Endothelial cell of umbilical vein (primary cell): Measurements from ENCODE around the gene CUL7. TPM values are rescaled to one million over a fixed set of nuclear protein-coding genes. Genes with fewer than 3 reads are reported as not detected.

Experiments
- BruUV-seq: library from RNA; stranded (reverse); fragments of 400-500 nt; replicated peaks from 2 replicates; lab custom pipeline; 2021; lab: Mats Ljungman, UMichigan
- CTCF ChIA-PET: fragments of 300-600, 350-600 bp; sonication (Branson Sonifier 250); formaldehyde crosslinking; loops from one replicate; lab custom pipeline; 2021; ENCODE audit warnings: antibody characterized with exemption, inconsistent platforms; lab: Charles Lee
- POLR2A ChIA-PET: fragments of 300-600, 350-600 bp; sonication (Branson Sonifier 250); formaldehyde crosslinking; loops from one replicate; lab custom pipeline; 2021; ENCODE audit warnings: antibody characterized with exemption, inconsistent platforms; lab: Charles Lee
- DNase-seq: peaks from one replicate; pipeline ENCODE4 v3.0.0-alpha.2; 2011; ENCODE audit warnings: low read depth, low spot score
- FAIRE-seq: peaks from 2 replicates; lab custom pipeline; 2011; peaks lifted over from hg19 to GRCh38; lab: Jason Lieb, UNC
- H2AFZ ChIP-seq: 2 replicates; pipeline ENCODE4 v1.6.0; 2012; ENCODE audit warnings: low read depth, low read length, control low read depth, inconsistent platforms
- H3K27ac ChIP-seq: 2 replicates; pipeline ENCODE4 v1.5.1; 2011; ENCODE audit warnings: low read depth, mild to moderate bottlenecking, control low read depth, low read length, moderate library complexity; ENCODE audit not compliant: insufficient read depth
- H3K27me3 ChIP-seq, 2 experiments: 2 replicates each; pipeline versions ENCODE4 v1.6.0 to v1.6.1; 2011; ENCODE audit warnings: low read length in 2 of 2, mixed read lengths in 1 of 2; ENCODE audit not compliant: control insufficient read depth in 2 of 2, insufficient read depth in 2 of 2
- H3K36me3 ChIP-seq, 2 experiments: 2 replicates in 1 of 2; 3 replicates in 1 of 2; pipeline ENCODE4 v1.5.1; 2011; ENCODE audit warnings: low read length in 2 of 2, mild to moderate bottlenecking in 1 of 2, moderate library complexity in 1 of 2; ENCODE audit not compliant: control insufficient read depth in 2 of 2, insufficient read depth in 2 of 2; ENCODE audit errors: extremely low read depth in 1 of 2
- H3K4me1 ChIP-seq: 3 replicates; pipeline ENCODE4 v1.5.1; 2011; ENCODE audit warnings: mild to moderate bottlenecking, low read length; ENCODE audit not compliant: control insufficient read depth, insufficient read depth; ENCODE audit errors: extremely low read depth
- H3K4me2 ChIP-seq: 2 replicates; pipeline ENCODE4 v1.6.1; 2011; ENCODE audit warnings: low read length, control low read depth, mixed read lengths; ENCODE audit not compliant: insufficient read depth
- H3K4me3 ChIP-seq, 3 experiments: fragments of 200-600 bp in 1 of 3; sonication (generic), shearing (Covaris generic) in 1 of 3; replicated peaks in 1 of 3; 2 replicates each; pipeline ENCODE4 v1.5.1; 2011 to 2016; ENCODE audit warnings: control low read depth in 3 of 3, low read length in 3 of 3, mild to moderate bottlenecking in 2 of 3, inconsistent platforms in 1 of 3, low read depth in 1 of 3, moderate library complexity in 1 of 3; ENCODE audit not compliant: insufficient read depth in 1 of 3
- H3K79me2 ChIP-seq: 2 replicates; pipeline ENCODE4 v1.6.0; 2012; ENCODE audit warnings: low read length, inconsistent platforms; ENCODE audit not compliant: control insufficient read depth, insufficient read depth
- H3K9ac ChIP-seq: replicated peaks from 2 replicates; pipeline ENCODE3; 2011; ENCODE audit warnings: low read length, control low read depth; ENCODE audit not compliant: insufficient read depth; ENCODE audit errors: extremely low read depth
- H3K9me1 ChIP-seq: replicated peaks from 3 replicates; pipeline ENCODE4 v1.6.0; 2011; ENCODE audit warnings: mild to moderate bottlenecking, low read length; ENCODE audit not compliant: control insufficient read depth, insufficient read depth; ENCODE audit errors: extremely low read depth
- H3K9me3 ChIP-seq: replicated peaks from 2 replicates; pipeline ENCODE4 v1.5.1; 2012; ENCODE audit warnings: low read length, inconsistent platforms; ENCODE audit not compliant: control insufficient read depth, insufficient read depth
- H4K20me1 ChIP-seq: replicated peaks from 2 replicates; pipeline ENCODE3; 2011; ENCODE audit warnings: mild to moderate bottlenecking, low read length; ENCODE audit not compliant: control insufficient read depth, insufficient read depth; ENCODE audit errors: extremely low read depth
- CTCF ChIP-seq, 2 donors: IDR thresholded peaks; 1 replicate in 1 of 2; 2 replicates in 1 of 2; pipeline ENCODE4 v1.5.1; 2011; ENCODE audit warnings: low read length in 2 of 2, mild to moderate bottlenecking in 2 of 2, moderate library complexity in 2 of 2, control low read depth in 1 of 2, inconsistent platforms in 1 of 2, low read depth in 1 of 2; ENCODE audit not compliant: insufficient read depth in 1 of 2; ENCODE audit errors: extremely low read depth in 1 of 2
- EZH2 ChIP-seq: IDR thresholded peaks from 2 replicates; pipeline ENCODE4 v1.6.1; 2012; ENCODE audit warnings: borderline replicate concordance, low read depth, mild to moderate bottlenecking, moderate library complexity, low read length, inconsistent platforms; ENCODE audit not compliant: severe bottlenecking
- FOS ChIP-seq: IDR thresholded peaks from 2 replicates; pipeline ENCODE4 v1.6.1; 2011; ENCODE audit warnings: mild to moderate bottlenecking, low read length, moderate library complexity, borderline replicate concordance; ENCODE audit not compliant: insufficient read depth
- GATA2 ChIP-seq: IDR thresholded peaks from 2 replicates; pipeline ENCODE4 v1.7.0; 2011; ENCODE audit warnings: low read depth, mild to moderate bottlenecking, moderate library complexity, mixed read lengths, low read length; ENCODE audit not compliant: insufficient read length, insufficient read depth
- JUN ChIP-seq: IDR thresholded peaks from 2 replicates; pipeline ENCODE4 v1.6.1; 2011; ENCODE audit warnings: borderline replicate concordance, low read depth; ENCODE audit not compliant: insufficient read length, insufficient read depth
- MAX ChIP-seq: IDR thresholded peaks from 2 replicates; pipeline ENCODE4 v1.6.1; 2011; ENCODE audit not compliant: insufficient read depth, insufficient read length
- MYC ChIP-seq: IDR thresholded peaks from one replicate; pipeline ENCODE4 v1.6.1; 2011; ENCODE audit warnings: mild to moderate bottlenecking, low read depth, low read length
- POLR2A ChIP-seq: IDR thresholded peaks from 2 replicates; pipeline ENCODE4 v1.6.1; 2012; ENCODE audit warnings: low read depth, mild to moderate bottlenecking, control low read depth, low read length
- POLR2AphosphoS5 ChIP-seq: IDR thresholded peaks from 2 replicates; pipeline ENCODE4 v1.6.1; 2012; ENCODE audit warnings: low read depth, mild to moderate bottlenecking, control low read depth, low read length, moderate library complexity; ENCODE audit not compliant: insufficient read depth
- dilution Hi-C: fragments of 300-500 bp; cut with MboI; formaldehyde crosslinking; loops from one replicate; pipeline ENCODE4 v1.15.0; 2019; ENCODE audit warnings: low sequenced_read_pairs; ENCODE audit not compliant: extremely low pct_ligation_motif_present
- intact Hi-C: fragments of 100-400 bp; cut with micrococcal nuclease; formaldehyde crosslinking; loops from one replicate; pipeline ENCODE4 v1.10.0; 2022
- polyA plus RNA-seq, 4 experiments: library from polyadenylated mRNA; depleted of rRNA in 3 of 4; stranded (reverse) in 3 of 4; unstranded in 1 of 4; fragments of >200 nt; gene quantifications; 2 replicates each; pipeline versions ENCODE4 v1.2.1 to v1.2.3, GENCODE V29; 2011 to 2012; ENCODE audit warnings: missing spikeins in 1 of 4
- total RNA-seq: library from RNA; stranded (reverse); gene quantifications from 2 replicates; pipeline ENCODE4 v1.2.3, GENCODE V29; 2021

Gene CUL7
- total and polyA plus RNA-seq, 2 donors (not counting 3 experiments of a cell fraction or from before 2014, with no cell fraction given) = 29.4 to 33.7 TPM

- Histone ChIP-seq H3K27me3 (peaks cover 0 to 6% of the 10 kb centered on the region in 2 experiments), H3K9ac (peak within 1 kb of the TSS; percentile 81), H3K36me3 (peaks cover 0 to 8% of the 10 kb centered on the region in 2 experiments), H3K4me1 (peaks cover 7% of the 10 kb centered on the region), H3K27ac (peak within 1 kb of the TSS; percentile 2), H3K4me2 (peak within 1 kb of the TSS; percentile 69), H3K9me1 (no peaks in the 10 kb centered on the region), H4K20me1 (no peaks in the 10 kb centered on the region), H3K4me3 (peak within 1 kb of the TSS; percentile 57 to 88 (median 74)), H3K9me3 (no peaks in the 10 kb centered on the region), H2AFZ (peak within 1 kb of the TSS; percentile 91), H3K79me2 (no peaks in the 10 kb centered on the region)
- BruUV-seq = no TSS peak
- no peak for TF ChIP-seq CTCF (IDR thresholded peaks at IDR 0.05; ENCODE audit: extremely low read depth in 1 of 2, insufficient read depth in 1 of 2, low read depth in 1 of 2, low read length in 2 of 2)
- TF ChIP-seq FOS = no peak
- no peak for TF ChIP-seq POLR2A
- no peak for TF ChIP-seq EZH2
- TF ChIP-seq MAX = no peak
- TF ChIP-seq JUN = no peak
- no peak for TF ChIP-seq GATA2
- TF ChIP-seq POLR2AphosphoS5 = no peak
- TF ChIP-seq MYC = no peak
- dilution Hi-C loops = no loop called here
- intact Hi-C loops = no loop called here
- POLR2A ChIA-PET = interaction anchor here (0.5 to 1.5 kb wide), 2 partner anchors 17 to 123 kb away, joined by 3 to 4 read pairs; partner anchors contain the start of genes KLC4 and MRPL2
- FAIRE-seq (peak; percentile 15), DNase-seq (peak; percentile 40)
- CTCF ChIA-PET = interaction anchor here (0.7 to 4.4 kb wide), 5 partner anchors 20 to 67 kb away, joined by 3 to 22 read pairs (median 3); no protein-coding TSS in a partner anchor
Observed at GRCh38 chr6:43075670-43076463, 22.2 kb upstream of the CUL7 start, which contains the start of gene PTK7. PTK7 (plus strand) TSS chr6:43076314; CDS start chr6:43076489, 175 bp downstream.
